T-helper 1 cell treated with Interleukin-12 subunit alpha and Interleukin-12 subunit beta and Interleukin-4 antibody, amounts not matched to agents 30 μg/mL and 1 μg/mL, for 36 hours (primary cell): ENCODE data around the gene STRN4.

ENCODE experiments used
- H3K27ac Mint-ChIP-seq: one replicate; pipeline ENCODE4 v1.8.0; 2021; ENCODE audit warnings: mild to moderate bottlenecking, mixed read lengths
- H3K27me3 Mint-ChIP-seq: one replicate; pipeline ENCODE4 v1.8.0; 2021; ENCODE audit warnings: low read depth, mixed read lengths
- H3K36me3 Mint-ChIP-seq: one replicate; pipeline ENCODE4 v1.8.0; 2021; ENCODE audit warnings: low read depth, mixed read lengths
- H3K4me1 Mint-ChIP-seq: one replicate; pipeline ENCODE4 v1.8.0; 2021; ENCODE audit warnings: low read depth, mixed read lengths
- H3K4me3 Mint-ChIP-seq: one replicate; pipeline ENCODE4 v1.8.0; 2021; ENCODE audit warnings: mild to moderate bottlenecking, moderate library complexity, mixed read lengths
- H3K9me3 Mint-ChIP-seq: one replicate; pipeline ENCODE4 v1.8.0; 2021; ENCODE audit warnings: mixed read lengths

Gene STRN4

DNA sequence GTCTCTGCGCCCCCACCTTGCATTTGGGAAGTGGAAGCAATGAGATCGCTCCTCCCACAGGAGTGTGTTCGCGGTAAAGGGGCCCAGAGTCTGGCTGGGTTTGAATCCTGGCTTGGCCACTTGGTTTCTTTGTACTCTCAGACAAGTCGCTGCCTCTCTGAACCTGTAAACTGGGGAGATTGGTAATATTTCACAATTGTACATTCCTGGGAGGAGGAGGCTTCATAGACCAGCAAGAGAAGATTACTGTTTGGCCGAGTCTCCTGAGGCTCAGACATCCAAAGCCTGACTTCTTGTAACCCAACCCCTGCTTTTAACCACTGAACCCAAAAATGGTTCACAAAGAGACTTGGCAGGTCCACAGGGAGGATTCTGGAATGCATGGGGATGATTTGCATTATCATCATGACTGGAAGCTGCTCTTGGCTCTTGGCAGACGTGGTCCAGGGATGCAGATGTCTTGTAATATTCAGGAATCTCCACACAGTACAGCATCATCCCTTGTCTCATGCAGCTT lies 13.6 kb upstream of the STRN4 start:
- no peak overlapping the region for H3K27ac Mint-ChIP-seq
- H3K36me3 Mint-ChIP-seq = no peaks in the 10 kb centered on the region
- no peaks in the 10 kb centered on the region for H3K27me3 Mint-ChIP-seq
- H3K4me3 Mint-ChIP-seq = no peak overlapping the region
- no peaks in the 10 kb centered on the region for H3K4me1 Mint-ChIP-seq
- no peaks in the 10 kb centered on the region for H3K9me3 Mint-ChIP-seq

DNA sequence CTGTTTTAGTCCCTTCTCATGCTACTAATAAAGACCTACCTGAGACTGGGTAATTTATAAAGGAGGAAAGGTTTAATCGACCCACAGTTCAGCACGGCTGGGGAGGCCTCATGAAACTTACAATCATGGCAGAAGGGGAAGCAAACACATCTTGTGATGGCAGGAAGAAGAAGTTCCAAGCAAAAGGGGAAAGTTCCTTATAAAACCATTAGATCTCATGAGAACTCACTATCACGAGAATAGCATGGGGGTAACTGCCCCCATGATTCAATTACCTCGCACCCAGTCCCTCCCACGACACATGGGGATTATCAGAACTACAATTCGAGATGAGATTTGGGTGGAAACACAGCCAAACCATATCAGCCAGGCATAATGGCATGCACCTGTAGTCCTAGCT lies 13.0 kb upstream of the STRN4 start:
- no peaks in the 10 kb centered on the region for H3K4me1 Mint-ChIP-seq
- H3K9me3 Mint-ChIP-seq = no peaks in the 10 kb centered on the region
- H3K27ac Mint-ChIP-seq = no peak overlapping the region
- H3K27me3 Mint-ChIP-seq = no peaks in the 10 kb centered on the region
- no peak overlapping the region for H3K4me3 Mint-ChIP-seq
- no peaks in the 10 kb centered on the region for H3K36me3 Mint-ChIP-seq

DNA sequence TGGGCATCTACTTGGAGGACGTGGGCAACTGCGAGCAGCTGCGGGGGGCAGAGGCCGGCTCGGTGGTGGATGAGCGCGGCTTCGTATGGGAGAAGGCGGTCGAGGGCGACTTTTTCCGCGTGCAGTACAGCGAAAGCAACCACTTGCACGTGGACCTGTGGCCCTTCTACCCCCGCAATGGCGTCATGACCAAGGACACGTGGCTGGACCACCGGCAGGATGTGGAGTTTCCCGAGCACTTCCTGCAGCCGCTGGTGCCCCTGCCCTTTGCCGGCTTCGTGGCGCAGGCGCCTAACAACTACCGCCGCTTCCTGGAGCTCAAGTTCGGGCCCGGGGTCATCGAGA lies 10.3 kb upstream of the STRN4 start:
- H3K36me3 Mint-ChIP-seq = no peaks in the 10 kb centered on the region
- H3K4me1 Mint-ChIP-seq = peaks cover 7% of the 10 kb centered on the region
- no peak overlapping the region for H3K27ac Mint-ChIP-seq
- no peak overlapping the region for H3K4me3 Mint-ChIP-seq
- H3K27me3 Mint-ChIP-seq = no peaks in the 10 kb centered on the region
- no peaks in the 10 kb centered on the region for H3K9me3 Mint-ChIP-seq

DNA sequence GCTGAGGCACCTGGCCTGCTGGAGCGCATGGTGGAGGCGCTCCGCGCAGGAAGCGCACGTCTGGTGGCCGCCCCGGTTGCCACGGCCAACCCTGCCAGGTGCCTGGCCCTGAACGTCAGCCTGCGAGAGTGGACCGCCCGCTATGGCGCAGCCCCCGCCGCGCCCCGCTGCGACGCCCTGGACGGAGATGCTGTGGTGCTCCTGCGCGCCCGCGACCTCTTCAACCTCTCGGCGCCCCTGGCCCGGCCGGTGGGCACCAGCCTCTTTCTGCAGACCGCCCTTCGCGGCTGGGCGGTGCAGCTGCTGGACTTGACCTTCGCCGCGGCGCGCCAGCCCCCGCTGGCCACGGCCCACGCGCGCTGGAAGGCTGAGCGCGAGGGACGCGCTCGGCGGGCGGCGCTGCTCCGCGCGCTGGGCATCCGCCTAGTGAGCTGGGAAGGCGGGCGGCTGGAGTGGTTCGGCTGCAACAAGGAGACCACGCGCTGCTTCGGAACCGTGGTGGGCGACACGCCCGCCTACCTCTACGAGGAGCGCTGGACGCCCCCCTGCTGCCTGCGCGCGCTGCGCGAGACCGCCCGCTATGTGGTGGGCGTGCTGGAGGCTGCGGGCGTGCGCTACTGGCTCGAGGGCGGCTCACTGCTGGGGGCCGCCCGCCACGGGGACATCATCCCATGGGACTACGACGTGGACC lies 9.7 kb upstream of the STRN4 start:
- H3K4me1 Mint-ChIP-seq = peaks cover 7% of the 10 kb centered on the region
- H3K27ac Mint-ChIP-seq = no peak overlapping the region
- no peak overlapping the region for H3K4me3 Mint-ChIP-seq
- H3K27me3 Mint-ChIP-seq = no peaks in the 10 kb centered on the region
- H3K9me3 Mint-ChIP-seq = no peaks in the 10 kb centered on the region
- no peaks in the 10 kb centered on the region for H3K36me3 Mint-ChIP-seq

DNA sequence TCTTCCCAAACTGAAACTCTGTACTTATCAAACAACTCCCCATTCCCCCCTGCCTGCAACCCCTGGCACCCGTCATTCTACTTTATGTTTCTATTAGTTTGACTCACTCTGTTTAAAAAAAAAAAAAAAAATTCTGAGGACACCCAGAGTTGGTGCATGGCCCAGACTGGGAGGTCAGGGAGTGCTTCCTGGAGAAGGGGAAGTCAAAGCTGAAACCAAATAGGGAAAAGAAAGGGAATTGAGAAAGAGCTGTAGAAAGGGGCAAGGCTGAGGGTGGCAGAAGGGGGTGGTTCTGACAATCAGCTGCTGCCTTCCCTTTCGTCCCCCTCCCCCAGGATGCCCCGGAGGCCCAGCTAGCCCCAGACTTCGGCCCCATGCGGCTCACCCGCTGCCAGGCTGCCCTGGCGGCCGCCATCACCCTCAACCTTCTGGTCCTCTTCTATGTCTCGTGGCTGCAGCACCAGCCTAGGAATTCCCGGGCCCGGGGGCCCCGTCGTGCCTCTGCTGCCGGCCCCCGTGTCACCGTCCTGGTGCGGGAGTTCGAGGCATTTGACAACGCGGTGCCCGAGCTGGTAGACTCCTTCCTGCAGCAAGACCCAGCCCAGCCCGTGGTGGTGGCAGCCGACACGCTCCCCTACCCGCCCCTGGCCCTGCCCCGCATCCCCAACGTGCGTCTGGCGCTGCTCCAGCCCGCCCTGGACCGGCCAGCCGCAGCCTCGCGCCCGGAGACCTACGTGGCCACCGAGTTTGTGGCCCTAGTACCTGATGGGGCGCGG lies 9.0 kb upstream of the STRN4 start:
- Mint-ChIP-seq H3K27me3 (no peaks in the 10 kb centered on the region), H3K36me3 (no peaks in the 10 kb centered on the region), H3K4me3 (no peak overlapping the region), H3K4me1 (peaks cover 7% of the 10 kb centered on the region), H3K27ac (no peak overlapping the region), H3K9me3 (no peaks in the 10 kb centered on the region)

DNA sequence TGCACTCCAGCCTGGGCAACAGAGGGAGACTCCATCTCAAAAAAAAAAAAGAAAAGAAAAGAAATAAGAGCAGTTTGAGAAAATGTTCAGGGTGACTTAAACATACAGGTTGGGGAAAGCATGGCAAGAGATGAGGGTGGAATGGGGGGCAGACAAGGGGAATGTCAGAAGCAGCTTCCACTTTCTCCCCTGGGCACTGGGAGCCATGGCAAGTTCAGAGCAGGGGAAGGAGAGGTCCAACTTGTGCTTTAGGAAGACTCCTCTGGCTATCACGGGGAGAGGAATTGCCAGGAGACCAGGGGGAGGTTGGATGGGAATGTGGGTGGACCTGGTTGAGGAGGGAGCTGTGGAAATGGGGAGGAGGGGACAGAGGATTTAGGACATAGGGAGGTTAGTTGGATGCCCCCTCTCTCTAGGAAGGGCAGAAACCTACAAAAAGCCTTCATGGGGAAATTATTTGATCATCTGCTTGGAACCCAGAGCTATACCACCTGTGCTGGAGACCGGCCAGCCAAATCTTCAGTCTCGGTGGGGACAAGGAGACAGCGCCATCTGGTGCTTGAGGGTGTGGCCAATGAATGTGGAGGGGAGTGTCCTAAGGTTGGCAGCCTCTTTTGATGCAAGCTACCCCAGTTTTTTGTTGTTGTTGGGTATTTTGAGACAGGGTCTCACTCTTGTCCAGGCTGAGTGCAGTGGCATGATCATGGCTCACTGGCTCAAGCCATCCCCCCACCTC lies 7.3 kb upstream of the STRN4 start:
- peaks cover 8% of the 10 kb centered on the region for H3K4me1 Mint-ChIP-seq
- no peaks in the 10 kb centered on the region for H3K9me3 Mint-ChIP-seq
- H3K4me3 Mint-ChIP-seq = no peak overlapping the region
- peaks cover 2% of the 10 kb centered on the region for H3K36me3 Mint-ChIP-seq
- peak overlapping the region; percentile 15 for H3K27ac Mint-ChIP-seq
- H3K27me3 Mint-ChIP-seq = no peaks in the 10 kb centered on the region

DNA sequence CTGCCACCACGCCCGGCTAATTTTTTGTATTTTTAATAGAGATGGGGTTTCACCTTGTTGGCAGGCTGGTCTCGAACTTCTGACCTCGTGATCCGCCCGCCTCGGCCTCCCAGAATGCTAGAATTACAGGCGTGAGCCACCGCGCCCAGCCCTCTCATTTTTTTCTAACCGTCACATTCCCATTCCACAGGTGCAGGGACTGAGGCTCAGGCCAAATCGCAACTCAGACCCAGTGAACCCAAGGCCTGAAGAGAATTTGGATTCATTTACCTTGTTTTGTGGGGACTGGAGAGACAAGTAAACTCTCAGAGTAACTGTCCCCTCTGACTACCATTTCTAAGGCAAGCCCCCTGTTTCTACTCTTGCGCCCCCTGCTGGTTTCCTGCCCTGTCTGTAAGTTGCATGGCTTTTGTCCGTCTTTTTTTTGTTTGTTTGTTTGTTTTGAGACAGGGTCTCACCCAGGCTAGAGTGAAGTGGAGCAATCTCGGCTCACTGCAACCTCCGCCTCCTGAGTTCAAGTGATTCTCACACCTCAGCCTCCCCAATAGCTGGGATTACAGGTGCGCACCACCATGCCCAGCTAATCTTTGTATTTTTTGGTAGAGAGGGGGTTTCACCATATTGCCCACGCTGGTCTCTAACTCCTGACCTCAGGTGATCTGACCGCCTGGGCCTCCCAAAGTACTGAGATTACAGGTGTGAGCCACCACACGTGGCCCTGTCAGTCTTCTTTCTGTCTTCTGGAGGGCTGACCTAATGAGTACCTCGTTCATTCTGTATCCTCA lies 2.3 kb upstream of the STRN4 start:
- Mint-ChIP-seq H3K4me1 (peaks cover 21% of the 10 kb centered on the region), H3K27ac (peak overlapping the region; percentile 1), H3K27me3 (no peaks in the 10 kb centered on the region), H3K9me3 (no peaks in the 10 kb centered on the region), H3K4me3 (peak overlapping the region; percentile 49), H3K36me3 (peaks cover 2% of the 10 kb centered on the region)

DNA sequence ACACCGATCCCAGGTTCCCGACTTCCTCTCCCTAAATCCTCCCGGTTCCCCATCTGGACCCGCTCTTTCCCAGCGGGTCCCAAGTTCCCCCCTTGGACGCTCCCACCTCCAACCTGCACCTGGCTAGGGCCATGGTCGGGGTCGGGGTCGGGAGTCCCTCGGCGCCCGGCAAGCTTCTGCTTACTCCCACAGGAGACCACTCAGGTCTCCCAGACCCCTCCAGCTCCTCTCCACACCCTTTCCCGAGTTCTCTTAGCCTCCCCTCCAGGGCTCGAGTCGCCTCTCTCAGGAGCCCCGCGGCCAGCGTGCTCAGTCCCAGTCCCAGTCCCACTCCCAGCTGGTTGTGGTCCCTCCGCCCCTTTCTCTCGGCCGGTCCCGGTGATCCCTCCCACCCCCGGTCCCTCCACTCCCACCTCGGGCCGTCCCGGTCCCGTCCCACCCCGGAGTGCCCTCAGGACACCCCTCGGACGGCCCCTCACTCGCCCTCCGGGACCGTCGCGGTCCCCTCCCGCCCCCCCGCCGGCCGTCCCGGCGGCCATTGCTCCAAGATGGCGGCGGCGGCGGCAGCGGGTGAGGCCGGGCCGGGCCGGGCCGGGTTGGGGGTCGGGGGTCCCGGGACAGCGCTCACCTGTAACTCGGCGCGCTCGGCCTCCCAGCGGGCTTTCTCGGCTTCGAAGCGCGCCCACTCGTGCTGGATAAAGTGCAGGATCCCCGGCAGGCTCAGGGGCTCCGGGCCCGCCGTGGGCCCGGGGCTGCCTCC lies 549 bp downstream of the STRN4 start, which contains the start of gene FKRP:
FKRP (plus strand) TSS at position 537 of the 760 bp plus-strand sequence. CDS start 9,394 bp downstream, outside the sequence.
- H3K4me3 Mint-ChIP-seq = peak within 1 kb of the TSS; percentile 93
- peak within 1 kb of the TSS; percentile 87 for H3K27ac Mint-ChIP-seq
- no peaks in the 10 kb centered on the region for H3K9me3 Mint-ChIP-seq
- peaks cover 4% of the 10 kb centered on the region for H3K36me3 Mint-ChIP-seq
- peaks cover 30% of the 10 kb centered on the region for H3K4me1 Mint-ChIP-seq
- H3K27me3 Mint-ChIP-seq = no peaks in the 10 kb centered on the region

DNA sequence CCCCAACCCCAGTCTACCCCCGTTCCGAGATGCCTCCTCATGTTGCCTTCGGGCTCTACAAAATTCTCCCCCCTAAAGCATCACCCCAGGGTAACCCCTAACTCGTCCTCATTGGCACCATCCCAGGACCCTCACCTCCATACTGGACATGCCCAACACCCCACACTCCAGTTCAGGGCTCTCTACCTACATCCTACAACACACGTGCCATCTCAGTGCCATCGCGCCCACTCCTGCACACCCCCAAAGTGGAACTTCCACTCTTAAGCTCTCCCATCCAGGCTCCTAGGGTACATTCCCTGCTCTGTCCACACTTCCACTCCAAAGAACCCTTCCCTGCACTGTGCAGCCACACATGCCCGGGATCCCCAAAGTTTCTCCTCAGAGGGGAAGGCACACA lies 1.2 kb downstream of the STRN4 start:
- Mint-ChIP-seq H3K4me1 (peaks cover 32% of the 10 kb centered on the region), H3K27me3 (no peaks in the 10 kb centered on the region), H3K4me3 (peak overlapping the region; percentile 93), H3K9me3 (no peaks in the 10 kb centered on the region), H3K36me3 (peaks cover 3% of the 10 kb centered on the region), H3K27ac (peak overlapping the region; percentile 72)

DNA sequence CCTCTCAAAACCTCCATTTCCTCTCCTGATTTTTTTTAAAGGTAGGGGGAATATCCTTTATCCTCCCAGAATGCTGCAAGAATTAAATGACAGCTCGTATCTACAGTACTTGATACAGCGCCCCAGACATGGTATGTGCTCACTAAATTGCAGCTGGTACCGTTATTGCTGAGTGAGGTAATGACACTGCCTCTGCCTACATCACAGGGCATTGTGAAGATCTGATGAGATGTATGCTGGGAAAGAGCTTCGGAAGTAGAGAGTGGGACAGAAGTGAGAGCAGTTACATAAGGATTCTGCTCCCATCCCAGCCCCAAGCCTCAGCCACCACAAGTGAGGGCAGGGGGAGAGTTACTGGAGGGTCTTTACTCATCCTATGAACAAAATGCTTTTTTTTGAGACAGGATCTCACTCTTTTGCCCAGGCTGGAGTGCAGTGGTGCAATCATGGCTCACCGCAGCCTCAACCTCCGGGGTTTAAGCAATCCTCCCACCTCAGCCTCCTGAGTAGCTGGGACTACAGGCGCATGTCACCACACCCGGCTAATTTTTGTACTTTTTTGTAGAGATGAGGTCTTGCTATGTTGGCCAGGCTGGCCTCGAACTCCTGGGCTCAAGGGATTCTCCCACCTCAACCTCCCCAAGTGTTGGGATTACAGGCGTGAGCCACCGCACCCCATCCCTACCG lies 2.1 kb downstream of the STRN4 start:
- no peak overlapping the region for H3K27ac Mint-ChIP-seq
- H3K4me3 Mint-ChIP-seq = peak overlapping the region; percentile 93
- H3K27me3 Mint-ChIP-seq = no peaks in the 10 kb centered on the region
- peaks cover 2% of the 10 kb centered on the region for H3K36me3 Mint-ChIP-seq
- no peaks in the 10 kb centered on the region for H3K9me3 Mint-ChIP-seq
- peaks cover 31% of the 10 kb centered on the region for H3K4me1 Mint-ChIP-seq

DNA sequence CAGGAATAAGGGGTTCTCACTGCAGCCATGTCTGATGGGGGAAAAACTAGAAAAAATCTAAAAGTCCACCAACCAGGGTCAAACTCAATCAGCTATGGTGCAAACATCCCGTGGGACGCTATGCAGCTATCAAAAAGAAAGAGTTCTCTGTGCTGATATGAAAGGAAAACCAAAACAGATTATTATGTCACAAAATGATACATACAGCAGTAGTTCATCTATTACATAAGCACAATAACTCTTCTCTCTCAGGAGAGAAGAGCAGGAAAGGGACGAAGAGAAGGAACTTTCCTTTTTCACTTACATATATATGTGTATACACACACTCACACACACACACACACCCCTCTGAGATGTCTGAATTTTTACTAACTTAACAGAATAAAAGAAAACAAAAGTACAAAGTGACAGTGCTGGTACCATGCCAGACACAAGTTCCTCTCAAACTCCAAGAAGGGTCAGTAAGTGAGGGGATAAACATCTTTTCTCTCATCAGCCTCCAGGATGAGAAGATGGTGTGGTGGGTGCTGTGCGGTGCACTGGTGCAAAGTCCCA lies 3.2 kb downstream of the STRN4 start:
- no peaks in the 10 kb centered on the region for H3K9me3 Mint-ChIP-seq
- peaks cover 7% of the 10 kb centered on the region for H3K36me3 Mint-ChIP-seq
- peaks cover 32% of the 10 kb centered on the region for H3K4me1 Mint-ChIP-seq
- no peak overlapping the region for H3K4me3 Mint-ChIP-seq
- H3K27me3 Mint-ChIP-seq = no peaks in the 10 kb centered on the region
- H3K27ac Mint-ChIP-seq = no peak overlapping the region

DNA sequence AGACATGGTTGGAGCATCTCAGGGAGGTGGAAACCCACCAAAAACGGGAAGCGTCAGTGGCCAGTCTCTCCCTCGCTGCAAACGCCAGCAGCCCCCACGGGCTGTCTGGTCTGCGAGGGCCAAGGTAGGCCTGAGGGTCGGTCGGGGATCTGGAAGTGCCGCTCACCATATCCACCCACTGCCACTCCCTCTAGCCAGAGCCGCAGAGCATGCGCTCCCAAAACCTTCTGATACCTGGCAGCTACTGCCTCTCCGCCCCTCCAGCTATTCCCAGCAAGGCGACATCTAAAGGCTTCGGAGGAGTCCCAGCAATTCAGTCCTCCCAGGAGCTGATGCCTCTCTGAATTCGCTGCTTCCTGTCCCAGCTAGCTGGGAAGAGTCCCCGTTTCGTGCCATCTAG lies 4.8 kb downstream of the STRN4 start:
- Mint-ChIP-seq H3K9me3 (no peaks in the 10 kb centered on the region), H3K4me1 (peaks cover 27% of the 10 kb centered on the region), H3K27me3 (no peaks in the 10 kb centered on the region), H3K36me3 (peaks cover 16% of the 10 kb centered on the region), H3K27ac (no peak overlapping the region), H3K4me3 (no peak overlapping the region)

DNA sequence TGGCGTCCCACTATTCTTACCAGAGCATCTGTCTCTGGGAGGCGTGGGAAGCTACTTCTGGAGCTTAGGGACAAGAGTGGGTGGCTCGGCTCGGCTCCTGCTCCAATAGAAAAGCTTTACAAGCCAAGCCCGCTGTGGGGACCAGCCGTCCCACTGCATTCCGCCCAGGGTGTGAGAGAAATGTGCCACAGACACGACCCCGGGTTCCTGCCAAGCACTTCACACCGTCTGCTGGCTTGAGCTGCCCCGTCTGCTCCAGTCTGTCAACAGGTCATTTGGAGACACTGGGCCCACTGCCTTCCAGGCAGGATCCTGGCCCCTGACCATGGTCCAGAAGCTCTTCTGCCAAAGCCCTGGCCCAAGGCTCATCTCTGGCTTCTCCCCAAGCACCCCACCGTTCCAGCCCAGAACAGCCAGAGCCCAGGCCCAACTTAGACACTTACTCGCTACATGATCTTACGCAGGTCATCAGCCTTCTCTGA lies 6.9 kb downstream of the STRN4 start:
- Mint-ChIP-seq H3K4me1 (peaks cover 19% of the 10 kb centered on the region), H3K36me3 (peaks cover 16% of the 10 kb centered on the region), H3K9me3 (no peaks in the 10 kb centered on the region), H3K27ac (no peak overlapping the region), H3K4me3 (no peak overlapping the region), H3K27me3 (no peaks in the 10 kb centered on the region)
